ENCODE data around the gene ZNF45. TPM values are rescaled to one million over a fixed set of nuclear protein-coding genes. Genes with fewer than 3 reads are reported as not detected.

The ZNF45 gene
- polyA plus RNA-seq, 3 donors = 2.1 to 6.3 (median 6.0) TPM

DNA sequence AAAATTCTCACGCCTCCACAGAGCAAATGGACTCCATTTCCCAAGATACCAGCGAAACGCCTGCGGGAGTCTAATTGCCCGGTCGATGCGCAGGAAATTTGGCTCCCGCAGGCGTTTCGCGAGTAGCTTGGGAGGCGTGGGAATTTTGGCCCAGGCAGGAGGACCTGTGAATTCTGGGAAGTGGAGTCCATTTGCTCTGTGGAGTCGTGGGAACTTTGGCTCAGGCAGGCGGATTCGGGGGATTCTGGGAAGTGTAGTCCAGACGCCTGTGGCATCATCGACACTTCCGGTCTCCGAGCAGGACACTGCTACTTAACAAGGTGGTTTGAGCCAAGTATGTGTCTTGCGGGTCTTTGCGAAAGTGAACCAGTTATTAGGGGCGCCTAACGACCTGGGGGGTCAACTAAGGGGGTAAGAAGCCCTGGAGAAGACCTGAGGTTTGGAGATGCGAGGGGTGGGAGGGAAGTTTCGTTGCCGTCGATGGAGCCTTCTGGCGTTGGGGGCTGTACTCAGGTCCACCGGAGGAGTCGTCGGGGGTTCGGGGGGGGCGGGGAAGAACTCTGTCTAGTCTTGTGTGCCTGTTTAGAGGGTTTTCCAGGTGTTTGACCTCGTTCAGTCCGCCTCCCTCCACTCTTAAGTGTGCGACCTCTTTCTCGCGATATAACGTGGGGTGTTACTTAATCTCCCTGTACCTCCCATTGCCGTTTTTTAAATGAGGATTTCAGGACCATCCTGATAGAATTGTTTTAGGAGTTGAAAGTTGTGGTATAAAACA, 49.0 kb upstream of the ZNF45 start, which contains the start of gene ZNF155:
ZNF155 (plus strand) TSS at position 277 of the 775 bp plus-strand sequence. CDS start 4,356 bp downstream, outside the sequence.
- peaks cover 11% of the 10 kb centered on the region for H3K4me1 Mint-ChIP-seq
- H3K9me3 Mint-ChIP-seq = peaks cover 15 to 25% (median 17%) of the 10 kb centered on the region in 7 donors
- peaks cover 7 to 14% of the 10 kb centered on the region in 2 donors for H3K4me1 ChIP-seq (ENCODE audit: control insufficient read depth in 1 of 2, insufficient read depth in 2 of 2, low read length in 2 of 2)
- 0% methylated on average over 26 of the region's 40 CpGs for WGBS (ENCODE audit: insufficient coverage)
- peak within 1 kb of the TSS; percentile 85 to 93 (median 88) for H3K4me3 ChIP-seq (replicated peaks in 1 of 3; ENCODE audit: low read depth in 2 of 3, low read length in 3 of 3)
- H4K20me1 ChIP-seq (ENCODE audit: insufficient read depth, low read length) = no peaks in the 10 kb centered on the region
- DNase-seq = peak; percentile 74 to 84 (median 83)
- H3K36me3 Mint-ChIP-seq = peaks cover 6 to 19% of the 10 kb centered on the region in 2 donors
- peak within 1 kb of the TSS; percentile 92 for H3K4me2 ChIP-seq (replicated peaks; ENCODE audit: extremely low read depth, low read length, poor library complexity, severe bottlenecking)
- peaks cover 3 to 15% of the 10 kb centered on the region in 2 donors for H3K36me3 ChIP-seq (replicated peaks in 1 of 2; ENCODE audit: control insufficient read depth in 1 of 2, insufficient read depth in 2 of 2, low read length in 2 of 2)
- intact Hi-C loops (cut with micrococcal nuclease) = no loop called here
- H2AFZ ChIP-seq (ENCODE audit: insufficient read depth, low read depth, low read length, poor library complexity, severe bottlenecking) = peak within 1 kb of the TSS; percentile 92
- H3K9me3 ChIP-seq (replicated peaks in 1 of 2; ENCODE audit: control insufficient read depth in 1 of 2, insufficient read depth in 1 of 2, low read length in 2 of 2) = peaks cover 3 to 16% of the 10 kb centered on the region in 2 donors
- peaks cover 4% of the 10 kb centered on the region for H3K79me2 ChIP-seq (ENCODE audit: insufficient read depth, low read length)
- H3K27ac Mint-ChIP-seq = peak within 1 kb of the TSS; percentile 78 to 96 (median 90)
- peak within 1 kb of the TSS; percentile 72 for H3K9ac ChIP-seq (ENCODE audit: insufficient read depth, low read length, poor library complexity, severe bottlenecking)
- TF ChIP-seq, protein P1, sequence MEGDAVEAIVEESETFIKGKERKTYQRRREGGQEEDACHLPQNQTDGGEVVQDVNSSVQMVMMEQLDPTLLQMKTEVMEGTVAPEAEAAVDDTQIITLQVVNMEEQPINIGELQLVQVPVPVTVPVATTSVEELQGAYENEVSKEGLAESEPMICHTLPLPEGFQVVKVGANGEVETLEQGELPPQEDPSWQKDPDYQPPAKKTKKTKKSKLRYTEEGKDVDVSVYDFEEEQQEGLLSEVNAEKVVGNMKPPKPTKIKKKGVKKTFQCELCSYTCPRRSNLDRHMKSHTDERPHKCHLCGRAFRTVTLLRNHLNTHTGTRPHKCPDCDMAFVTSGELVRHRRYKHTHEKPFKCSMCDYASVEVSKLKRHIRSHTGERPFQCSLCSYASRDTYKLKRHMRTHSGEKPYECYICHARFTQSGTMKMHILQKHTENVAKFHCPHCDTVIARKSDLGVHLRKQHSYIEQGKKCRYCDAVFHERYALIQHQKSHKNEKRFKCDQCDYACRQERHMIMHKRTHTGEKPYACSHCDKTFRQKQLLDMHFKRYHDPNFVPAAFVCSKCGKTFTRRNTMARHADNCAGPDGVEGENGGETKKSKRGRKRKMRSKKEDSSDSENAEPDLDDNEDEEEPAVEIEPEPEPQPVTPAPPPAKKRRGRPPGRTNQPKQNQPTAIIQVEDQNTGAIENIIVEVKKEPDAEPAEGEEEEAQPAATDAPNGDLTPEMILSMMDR (IDR thresholded peaks at IDR 0.05) = no peak
- peak within 1 kb of the TSS; percentile 3 to 85 for H3K27ac ChIP-seq (ENCODE audit: low read depth in 1 of 2, low read length in 2 of 2)
- no peaks in the 10 kb centered on the region for H3K27me3 Mint-ChIP-seq (ENCODE audit: low read depth in 3 of 3)
- no peaks in the 10 kb centered on the region for H3K27me3 ChIP-seq (ENCODE audit: control insufficient read depth in 2 of 2, insufficient read depth in 2 of 2, low read length in 2 of 2)
- H3K4me3 Mint-ChIP-seq = peak within 1 kb of the TSS; percentile 97 to 98

DNA sequence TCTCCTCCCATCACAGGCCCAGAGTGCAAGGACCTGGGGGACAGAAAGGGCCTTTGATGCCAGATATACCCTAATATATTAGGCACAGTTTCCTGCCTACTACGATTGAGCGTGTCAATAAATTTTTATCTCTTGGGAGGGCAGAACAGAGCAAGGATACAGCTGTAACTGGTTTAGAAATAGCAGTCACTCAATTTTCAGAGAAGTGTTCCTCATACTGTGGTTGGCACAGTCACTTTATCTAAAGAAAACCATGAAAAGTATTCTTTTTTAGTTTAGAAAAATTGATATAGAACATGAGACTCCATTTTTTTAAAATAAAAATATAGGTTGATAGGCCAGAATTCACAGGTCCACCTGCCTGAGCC, 48.4 kb upstream of the ZNF45 start:
- H3K27me3 Mint-ChIP-seq (ENCODE audit: low read depth in 3 of 3) = no peaks in the 10 kb centered on the region
- peak overlapping the region; percentile 92 for H2AFZ ChIP-seq (ENCODE audit: insufficient read depth, low read depth, low read length, poor library complexity, severe bottlenecking)
- peak overlapping the region in 1 of 2 donors; percentile 85 for H3K27ac ChIP-seq (ENCODE audit: low read depth in 1 of 2, low read length in 2 of 2)
- no peaks in the 10 kb centered on the region for H3K27me3 ChIP-seq (ENCODE audit: control insufficient read depth in 2 of 2, insufficient read depth in 2 of 2, low read length in 2 of 2)
- intact Hi-C loops (cut with micrococcal nuclease) = no loop called here
- H3K9ac ChIP-seq (ENCODE audit: insufficient read depth, low read length, poor library complexity, severe bottlenecking) = no peak overlapping the region
- H3K9me3 ChIP-seq (replicated peaks in 1 of 2; ENCODE audit: control insufficient read depth in 1 of 2, insufficient read depth in 1 of 2, low read length in 2 of 2) = peaks cover 3 to 15% of the 10 kb centered on the region in 2 donors
- H3K79me2 ChIP-seq (ENCODE audit: insufficient read depth, low read length) = peaks cover 4% of the 10 kb centered on the region
- no CpG with 5 or more reads among the region's 2 CpGs for WGBS (ENCODE audit: insufficient coverage)
- peaks cover 10 to 30% (median 15%) of the 10 kb centered on the region in 7 donors for H3K9me3 Mint-ChIP-seq
- H3K36me3 ChIP-seq (replicated peaks in 1 of 2; ENCODE audit: control insufficient read depth in 1 of 2, insufficient read depth in 2 of 2, low read length in 2 of 2) = peaks cover 0 to 10% of the 10 kb centered on the region in 2 donors
- TF ChIP-seq, protein P1 (IDR thresholded peaks at IDR 0.05) = no peak
- H3K4me3 ChIP-seq (replicated peaks in 1 of 3; ENCODE audit: low read depth in 2 of 3, low read length in 3 of 3) = peak overlapping the region; percentile 85 to 93 (median 88)
- no peak for DNase-seq
- peak overlapping the region; percentile 92 for H3K4me2 ChIP-seq (replicated peaks; ENCODE audit: extremely low read depth, low read length, poor library complexity, severe bottlenecking)
- H3K4me3 Mint-ChIP-seq = peak overlapping the region in 1 of 2 donors; percentile 35
- peaks cover 7 to 14% of the 10 kb centered on the region in 2 donors for H3K4me1 ChIP-seq (ENCODE audit: control insufficient read depth in 1 of 2, insufficient read depth in 2 of 2, low read length in 2 of 2)
- peaks cover 11% of the 10 kb centered on the region for H3K4me1 Mint-ChIP-seq
- H3K27ac Mint-ChIP-seq = peak overlapping the region in 1 of 7 donors; percentile 78
- no peaks in the 10 kb centered on the region for H4K20me1 ChIP-seq (ENCODE audit: insufficient read depth, low read length)
- peaks cover under 1 to 14% of the 10 kb centered on the region in 2 donors for H3K36me3 Mint-ChIP-seq

Data from CD14-positive monocyte (primary cell).